SK-MEL-5 (cell line): Measurements from ENCODE around the gene USP46. TPM values are rescaled to one million over a fixed set of nuclear protein-coding genes. Genes with fewer than 3 reads are reported as not detected.

Experiments used
- DNase-seq: peaks from one replicate; pipeline ENCODE4 v3.0.0-alpha.2; 2016; ENCODE audit warnings: low read depth, low spot score
- in situ Hi-C: cut with HindIII; loops from 2 replicates; pipeline ENCODE4 v1.10.0; 2016; ENCODE audit warnings: low sequenced_read_pairs, high pct_unique_total_duplicates, low pct_unique_long_range_greater_than_20kb
- total RNA-seq: library from RNA; depleted of rRNA; stranded (reverse); fragments of >200 nt; shearing (Covaris generic); gene quantifications from 2 replicates; pipeline ENCODE4 v1.2.3, GENCODE V29; 2014

The USP46 gene
- total RNA-seq, 1 experiment from 2014 or later = 10.0 TPM

DNA sequence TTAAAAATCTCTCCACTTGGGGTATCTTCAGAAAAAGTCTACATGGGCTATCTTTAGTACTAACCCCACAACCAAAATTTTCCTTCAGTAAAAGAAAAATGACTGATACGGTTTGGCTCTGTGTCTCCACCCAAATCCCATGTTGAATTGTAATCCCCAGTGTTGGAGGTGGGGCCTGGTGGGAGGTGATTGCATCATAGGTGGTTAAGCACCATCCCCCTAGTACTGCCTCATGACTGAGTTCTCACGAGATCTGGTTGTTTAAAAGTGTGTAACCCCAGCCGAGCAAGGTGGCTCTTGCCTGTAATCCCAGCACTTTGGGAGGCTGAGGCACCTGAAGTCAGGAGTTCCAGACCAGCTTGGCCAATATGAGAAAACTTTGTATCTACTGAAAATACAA is 66.8 kb downstream of the USP46 start:
- DNase-seq = no peak
- in situ Hi-C loops = no loop called here

DNA sequence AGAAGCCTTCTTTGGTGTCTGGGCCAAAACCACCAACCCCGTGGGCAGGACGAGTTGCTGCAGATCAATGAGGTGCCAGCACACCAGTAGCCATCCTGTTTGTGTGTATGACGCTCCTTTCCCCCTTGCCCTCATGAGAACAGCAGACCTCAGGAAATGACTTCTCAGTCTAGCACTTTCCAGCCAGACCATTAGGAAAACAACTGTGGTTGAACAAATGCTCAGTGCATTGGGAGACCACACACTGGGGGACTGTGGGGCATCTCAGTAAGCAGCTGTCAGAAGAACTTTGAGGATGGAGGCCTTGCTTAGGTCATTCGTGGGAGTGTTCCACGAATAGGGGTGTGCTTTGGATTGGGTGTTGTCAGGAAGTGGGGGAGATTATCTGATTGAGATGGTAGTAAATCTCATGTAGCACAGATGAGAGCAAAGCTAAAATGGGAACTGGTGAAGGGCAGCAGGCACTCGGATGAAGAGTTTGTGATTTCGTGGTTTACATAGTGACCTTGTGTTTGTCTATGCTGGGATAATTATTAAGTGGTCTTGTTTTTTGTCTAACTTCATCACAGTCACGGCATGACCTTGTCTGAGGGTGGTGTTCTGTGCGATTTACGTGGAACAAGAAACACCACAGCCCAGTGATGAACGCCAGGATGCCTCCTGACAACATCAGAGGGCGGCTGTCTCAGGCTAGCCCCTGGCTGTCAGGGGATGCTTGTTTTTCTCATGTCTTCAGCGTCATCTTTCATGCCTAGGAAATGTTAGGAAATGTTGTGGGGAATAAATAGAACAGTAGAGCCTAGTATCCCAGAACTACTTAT is 70.1 kb downstream of the USP46 start:
- no peak for DNase-seq
- in situ Hi-C loops = no loop called here

DNA sequence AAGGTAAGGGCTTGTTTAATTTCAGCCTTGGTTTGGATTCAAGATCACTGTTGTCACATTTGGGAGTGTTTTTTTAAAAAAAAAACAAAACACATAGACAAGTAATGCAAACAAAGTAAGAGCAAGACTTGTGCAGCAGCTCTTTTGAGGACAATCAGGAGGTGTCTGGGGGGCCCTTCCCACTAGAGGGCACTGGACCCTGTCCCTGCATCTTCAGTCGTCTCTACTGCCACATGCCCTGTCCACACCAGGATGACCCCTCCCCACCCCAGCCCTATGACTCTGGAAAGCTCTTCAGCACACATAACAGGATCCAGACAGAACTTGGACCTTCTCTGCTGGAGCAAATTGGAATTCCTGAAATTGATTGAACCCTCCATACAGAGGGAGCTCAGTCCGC is 71.0 kb downstream of the USP46 start:
- in situ Hi-C loops = no loop called here
- DNase-seq = peak; percentile 37

GRCh38 chr4:52586069-52586468 is 73.0 kb downstream of the USP46 start:
- in situ Hi-C loops = no loop called here
- DNase-seq = no peak

DNA sequence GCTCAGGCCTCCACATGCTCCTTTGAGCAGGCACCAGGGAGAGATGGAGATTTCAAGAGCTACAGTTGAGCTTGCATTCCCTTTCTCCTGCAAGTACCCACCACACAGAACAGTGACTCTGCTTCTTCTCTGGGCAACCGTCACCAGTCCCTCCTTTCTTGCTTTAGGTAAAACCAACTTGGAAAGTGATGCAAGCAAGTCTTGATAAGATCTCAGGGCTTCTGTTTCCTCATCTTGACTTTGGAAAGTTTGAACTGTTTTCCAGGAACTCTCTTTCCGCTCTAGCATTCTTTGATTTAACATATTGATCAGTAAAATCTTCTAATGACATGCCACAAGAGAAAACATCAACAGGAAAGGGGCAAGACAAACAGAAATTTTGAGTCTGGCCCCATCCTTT is 73.7 kb downstream of the USP46 start:
- in situ Hi-C loops = no loop called here
- no peak for DNase-seq

- in situ Hi-C loops = no loop called here
These were observed 79.4 kb downstream of the USP46 start for GRCh38 chr4:52579602-52580272.

GRCh38 chr4:52578951-52579350 is 80.2 kb downstream of the USP46 start:
- peak; percentile 4 for DNase-seq
- in situ Hi-C loops = no loop called here

More at GRCh38 chr4:52579602-52580272, 79.4 kb downstream of the USP46 start:
- DNase-seq = no peak

- no peak for DNase-seq
- in situ Hi-C loops = no loop called here
These were observed 81.5 kb downstream of the USP46 start for GRCh38 chr4:52577624-52577962.

- in situ Hi-C loops = no loop called here
These were observed 82.0 kb downstream of the USP46 start for GRCh38 chr4:52576961-52577623.

DNA sequence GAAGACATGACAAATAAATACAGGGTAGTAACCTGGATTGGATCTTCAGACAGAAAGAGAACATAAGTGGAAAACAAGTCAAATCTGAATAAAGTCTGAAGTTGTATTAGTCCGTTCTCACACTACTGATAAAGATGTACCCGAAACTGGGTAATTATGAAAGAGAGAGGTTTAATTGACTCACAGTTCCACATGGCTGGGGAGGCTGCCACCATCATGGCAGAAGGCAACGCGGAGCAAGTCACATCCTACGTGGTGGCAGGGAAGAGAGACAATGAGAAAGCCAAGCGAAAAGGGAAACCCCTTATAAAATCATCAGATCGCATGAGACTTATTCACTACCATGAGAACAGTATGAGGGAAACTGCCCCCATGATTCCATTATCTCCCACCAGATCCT is 82.8 kb downstream of the USP46 start:
- in situ Hi-C loops = no loop called here
- DNase-seq = no peak

More at GRCh38 chr4:52576961-52577623, 82.0 kb downstream of the USP46 start:
- no peak for DNase-seq

DNA sequence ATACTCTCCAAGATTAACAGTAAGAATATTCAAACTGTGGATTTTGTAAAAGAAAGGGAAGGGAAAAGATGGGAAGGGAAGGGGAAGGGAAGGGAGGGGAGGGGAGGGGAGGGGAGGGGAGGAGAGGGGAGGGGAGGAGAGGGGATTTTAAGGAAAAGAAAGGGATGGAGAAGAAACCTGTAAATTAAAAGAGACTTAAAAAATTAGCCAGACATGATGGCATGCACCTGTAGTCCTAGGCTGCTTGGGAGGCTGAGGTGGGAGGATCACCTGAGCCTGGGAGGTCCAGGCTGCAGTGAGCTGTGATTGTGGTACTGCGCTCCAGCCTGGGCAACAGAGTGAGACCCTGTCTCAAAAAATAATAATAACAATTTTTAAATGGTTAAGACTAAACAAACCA is 83.7 kb downstream of the USP46 start:
- DNase-seq = no peak
- in situ Hi-C loops = no loop called here

- in situ Hi-C loops = no loop called here
- DNase-seq = no peak
These were observed 85.1 kb downstream of the USP46 start for GRCh38 chr4:52574036-52574435.

- in situ Hi-C loops = no loop called here
- DNase-seq = no peak
These were observed 85.5 kb downstream of the USP46 start for GRCh38 chr4:52573551-52573950.

DNA sequence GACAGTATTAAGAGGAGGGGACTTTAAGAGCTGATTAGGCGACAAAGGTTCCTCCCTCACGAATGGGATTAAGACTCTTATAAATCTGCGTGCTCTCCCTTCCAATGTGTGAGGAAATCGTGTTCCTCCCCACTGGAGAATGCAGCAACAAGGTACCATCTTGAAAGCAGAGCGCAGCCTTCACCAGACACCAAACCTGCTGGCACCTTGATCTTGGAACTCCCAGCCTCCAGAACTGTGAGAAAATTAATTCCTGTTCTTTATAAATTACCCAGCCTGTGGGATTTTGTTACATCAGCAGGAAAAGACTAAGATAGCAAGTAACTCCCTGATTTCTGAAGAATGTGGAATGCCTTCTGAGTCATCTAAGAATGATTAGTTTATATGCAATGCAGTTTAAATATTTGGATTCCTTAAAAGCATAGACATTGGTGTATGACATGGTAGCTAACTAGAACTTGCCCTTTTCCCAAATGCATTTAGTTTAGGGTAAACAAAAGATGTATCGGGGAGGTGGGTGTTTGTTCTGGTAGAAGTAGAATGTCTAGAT is 86.1 kb downstream of the USP46 start:
- in situ Hi-C loops = no loop called here
- no peak for DNase-seq

DNA sequence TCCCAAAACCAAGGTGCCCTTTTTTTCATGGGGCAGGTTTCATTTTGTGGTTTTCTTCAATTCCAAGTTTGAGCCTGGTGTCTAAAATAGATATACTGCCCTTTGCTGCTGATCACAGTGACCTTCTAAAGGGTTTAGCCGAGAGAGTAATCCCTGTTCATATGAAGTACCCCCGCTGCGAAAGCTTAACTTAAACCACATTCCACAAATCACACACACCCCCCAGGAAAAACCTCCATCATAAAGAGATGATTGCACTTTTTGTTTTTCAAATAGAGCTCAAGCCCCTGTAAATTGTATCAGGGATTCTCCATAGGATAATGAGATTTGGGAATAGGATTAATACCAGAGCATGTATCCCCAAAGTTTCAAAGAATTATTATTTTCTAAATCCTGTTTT is 90.8 kb downstream of the USP46 start:
- in situ Hi-C loops = no loop called here
- no peak for DNase-seq

DNA sequence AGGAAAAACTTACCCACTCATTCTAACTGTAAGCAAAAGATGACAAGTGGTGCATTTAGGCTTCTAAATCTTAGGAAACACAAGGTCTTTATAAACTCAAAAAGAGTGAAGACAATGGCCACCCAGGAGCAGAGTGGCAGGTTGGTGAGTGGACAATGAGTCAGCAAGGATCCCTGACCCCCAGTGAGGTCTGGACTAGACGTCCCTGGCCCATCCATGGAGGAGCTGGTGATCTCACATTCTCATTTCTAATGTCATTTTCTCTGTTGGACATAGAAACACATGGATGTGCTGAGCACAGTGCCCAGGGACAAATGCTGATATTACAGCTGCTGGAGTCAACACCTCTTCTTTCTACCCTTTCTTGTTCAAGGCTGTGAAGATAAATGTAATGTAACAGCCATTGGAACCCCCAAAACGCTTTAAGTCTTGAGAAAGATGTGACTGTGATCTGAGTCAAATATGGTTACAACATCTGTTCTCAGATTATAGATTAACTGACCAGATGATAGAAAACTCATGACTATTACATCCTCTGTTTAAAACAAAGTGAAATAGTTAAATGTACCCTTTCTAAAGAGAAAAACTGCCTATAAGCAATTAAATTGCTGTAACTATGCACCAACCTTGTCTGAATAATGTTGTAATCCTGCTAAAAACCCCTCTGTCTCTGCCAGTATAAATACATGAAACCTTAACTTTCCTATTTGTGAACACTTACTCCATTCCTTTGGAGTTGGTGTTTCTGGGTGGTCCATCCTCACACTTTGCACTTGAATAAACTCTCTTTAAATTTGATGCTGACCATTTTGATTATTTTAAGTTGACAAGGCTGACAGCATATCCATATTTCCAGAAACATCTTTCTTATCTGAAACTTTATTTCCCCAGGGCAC is 92.7 kb downstream of the USP46 start:
- in situ Hi-C loops = no loop called here
- no peak for DNase-seq

DNA sequence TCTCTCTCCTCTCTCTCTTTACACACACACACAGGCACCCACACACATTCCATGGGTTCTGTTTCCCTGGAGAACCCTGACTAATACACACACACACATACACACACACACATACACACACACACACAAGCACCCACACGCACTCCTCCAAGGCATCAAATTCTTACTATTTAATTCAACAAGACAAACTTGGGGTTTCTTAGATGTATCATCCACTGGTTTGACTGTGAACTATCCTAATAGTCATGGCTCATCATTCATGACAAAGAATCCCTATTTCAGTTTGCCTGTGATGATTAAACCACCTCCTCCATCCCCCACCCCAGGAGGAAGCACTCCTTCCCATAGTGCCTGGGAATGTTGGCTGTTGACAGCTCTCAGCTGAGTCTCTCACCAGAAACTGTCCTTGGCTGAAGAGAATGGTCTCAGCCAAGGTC is 98.2 kb downstream of the USP46 start:
- no peak for DNase-seq
- in situ Hi-C loops = no loop called here

DNA sequence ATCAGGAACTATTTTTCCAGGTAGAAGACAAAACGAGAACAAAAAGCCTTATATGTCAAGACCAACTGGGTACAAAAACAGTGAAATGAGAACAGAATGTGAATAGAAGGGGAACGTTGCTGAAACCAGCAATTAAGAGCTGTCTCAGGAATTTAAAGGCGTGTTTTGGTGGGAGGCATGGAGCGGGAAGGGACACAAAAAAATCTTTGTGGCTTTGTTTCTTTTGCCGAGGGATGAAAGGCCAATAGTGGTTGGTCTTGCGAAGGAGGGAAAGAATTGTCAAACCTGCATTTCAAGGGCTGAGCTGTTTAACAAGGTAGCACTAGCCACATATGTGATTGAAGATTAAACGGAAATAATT is 103.8 kb downstream of the USP46 start:
- in situ Hi-C loops = no loop called here
- DNase-seq = no peak
